ENCODE measurements around the gene NBR1.

DNA sequence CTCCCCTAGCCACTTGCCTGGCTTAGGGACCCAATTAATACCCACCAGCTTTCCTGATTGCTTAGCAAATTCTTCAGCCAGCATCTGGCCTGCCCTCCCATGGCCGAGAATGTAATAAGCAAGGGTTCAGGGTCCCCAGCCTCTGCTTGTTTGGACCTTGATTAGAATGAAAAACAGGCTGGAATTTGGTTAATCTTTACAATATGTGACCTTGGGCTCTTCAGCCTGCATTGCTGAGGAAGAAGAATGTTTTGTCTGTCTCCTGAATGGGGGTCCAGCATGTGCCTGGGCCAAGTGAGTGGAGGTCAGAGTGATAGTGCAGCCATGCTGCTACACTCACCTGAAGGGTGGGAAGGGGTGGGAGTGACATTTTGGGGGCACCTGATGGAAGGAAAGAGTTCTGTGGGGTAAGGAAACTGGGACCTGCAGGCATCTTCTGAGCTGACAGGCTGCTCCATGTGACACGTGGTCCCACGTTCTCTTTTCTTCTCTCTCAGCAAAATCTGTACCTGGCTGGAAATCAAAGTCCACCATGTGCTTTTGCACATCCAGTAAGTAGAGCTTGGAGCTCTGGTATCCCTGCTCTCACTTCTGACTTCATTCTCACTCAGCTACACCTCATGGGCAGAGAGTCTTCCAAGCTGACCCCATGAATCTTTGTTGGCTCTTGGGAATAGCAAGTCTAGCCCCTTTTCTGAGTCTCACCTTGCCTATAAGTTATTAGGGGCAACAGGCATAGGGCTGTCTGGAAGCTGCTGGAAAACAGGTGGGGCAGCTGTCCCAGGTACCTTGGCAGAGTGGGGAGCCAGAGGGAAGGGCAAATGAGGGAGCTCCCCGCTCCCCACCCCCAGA lies 46.0 kb downstream of the NBR1 start:
- TF ChIP-seq, protein P1, sequence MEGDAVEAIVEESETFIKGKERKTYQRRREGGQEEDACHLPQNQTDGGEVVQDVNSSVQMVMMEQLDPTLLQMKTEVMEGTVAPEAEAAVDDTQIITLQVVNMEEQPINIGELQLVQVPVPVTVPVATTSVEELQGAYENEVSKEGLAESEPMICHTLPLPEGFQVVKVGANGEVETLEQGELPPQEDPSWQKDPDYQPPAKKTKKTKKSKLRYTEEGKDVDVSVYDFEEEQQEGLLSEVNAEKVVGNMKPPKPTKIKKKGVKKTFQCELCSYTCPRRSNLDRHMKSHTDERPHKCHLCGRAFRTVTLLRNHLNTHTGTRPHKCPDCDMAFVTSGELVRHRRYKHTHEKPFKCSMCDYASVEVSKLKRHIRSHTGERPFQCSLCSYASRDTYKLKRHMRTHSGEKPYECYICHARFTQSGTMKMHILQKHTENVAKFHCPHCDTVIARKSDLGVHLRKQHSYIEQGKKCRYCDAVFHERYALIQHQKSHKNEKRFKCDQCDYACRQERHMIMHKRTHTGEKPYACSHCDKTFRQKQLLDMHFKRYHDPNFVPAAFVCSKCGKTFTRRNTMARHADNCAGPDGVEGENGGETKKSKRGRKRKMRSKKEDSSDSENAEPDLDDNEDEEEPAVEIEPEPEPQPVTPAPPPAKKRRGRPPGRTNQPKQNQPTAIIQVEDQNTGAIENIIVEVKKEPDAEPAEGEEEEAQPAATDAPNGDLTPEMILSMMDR (conservative IDR thresholded peaks at IDR 0.05 in 1 of 2, IDR thresholded peaks at IDR 0.05 in 1 of 2; ENCODE audit: extremely low read depth in 1 of 2, insufficient read depth in 1 of 2, low read depth in 1 of 2, low read length in 2 of 2), result no peak
- no peak for TF ChIP-seq EZH2 (IDR thresholded peaks at IDR 0.05; ENCODE audit: borderline replicate concordance, low read length)

Data from mammary epithelial cell (primary cell).